Measurements from ENCODE around the gene EGR1.
"Not testable (repeated sequence)": the region's sequence is repeated elsewhere in the genome, so short reads cannot be mapped to it uniquely, and the experiment has no call there.

Gene EGR1

DNA sequence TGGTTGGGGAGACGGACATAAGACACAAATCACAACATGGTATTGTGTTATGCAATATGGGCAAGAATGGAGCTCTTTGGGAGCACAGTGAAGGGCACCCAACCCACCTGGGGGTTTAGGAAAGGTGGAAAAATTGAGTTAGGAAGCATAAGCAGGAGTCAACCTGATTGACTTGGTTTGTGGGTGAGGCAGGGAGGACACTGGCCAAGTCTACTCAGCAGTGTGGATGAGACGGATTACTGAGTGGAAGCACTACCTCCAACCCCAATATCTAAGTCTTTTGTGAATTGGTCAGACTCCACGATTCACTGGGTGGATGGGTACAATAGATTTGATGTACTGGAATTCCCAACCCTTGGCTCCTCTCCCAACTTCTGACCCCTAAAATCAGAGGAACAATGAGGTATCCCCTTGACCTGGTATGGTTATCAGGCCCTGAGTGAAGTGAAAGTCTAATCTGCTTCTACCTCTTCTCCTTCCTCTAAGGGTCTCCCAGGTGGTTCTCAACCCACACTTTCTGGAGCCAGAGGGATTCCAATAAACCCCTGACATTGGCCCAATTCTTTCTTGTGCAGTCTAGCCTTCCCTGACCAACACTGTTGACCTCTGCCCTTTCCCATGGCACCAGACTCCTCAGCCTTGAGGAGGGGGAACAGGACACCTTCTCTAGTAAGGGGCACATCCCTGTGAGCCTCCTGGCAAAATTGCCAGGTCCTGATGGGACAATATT, 5.2 kb downstream of the EGR1 start:
- DNase-seq: no peak

DNA sequence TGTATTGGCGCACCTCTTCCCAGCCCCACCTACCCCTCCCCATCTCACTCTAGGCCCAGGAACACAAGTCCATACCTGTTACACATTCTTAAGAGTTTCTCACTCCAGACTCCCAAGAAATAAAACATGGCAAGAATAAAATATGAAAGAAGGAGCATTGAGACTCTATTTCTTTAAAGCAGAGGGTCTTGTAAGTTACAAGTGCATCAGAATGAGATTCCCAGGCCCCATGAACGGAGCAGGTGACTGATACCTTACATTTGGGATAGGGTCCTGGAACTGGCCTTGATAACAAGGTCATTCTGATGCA, 5.7 kb downstream of the EGR1 start:
- no peak for DNase-seq

DNA sequence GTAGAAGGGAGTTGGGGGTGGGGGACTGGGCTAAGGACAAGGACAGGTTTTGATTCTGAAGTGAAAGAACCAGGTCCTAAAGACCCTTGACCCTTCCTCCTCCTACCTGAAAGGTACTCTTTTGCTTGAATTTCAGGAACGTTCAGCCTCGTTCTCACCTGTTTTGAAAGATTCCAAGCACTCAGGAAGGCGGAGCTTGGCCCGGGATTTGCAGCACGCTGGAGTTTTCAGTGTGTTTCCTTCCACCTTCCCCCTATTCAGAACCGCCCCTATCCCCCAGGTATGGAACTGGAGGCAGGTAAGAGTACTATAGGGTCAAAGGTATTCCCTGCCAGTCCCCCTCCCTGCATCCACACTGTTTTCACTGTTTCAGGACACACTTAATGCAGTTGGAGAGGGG, 7.1 kb downstream of the EGR1 start:
- DNase-seq: no peak

DNA sequence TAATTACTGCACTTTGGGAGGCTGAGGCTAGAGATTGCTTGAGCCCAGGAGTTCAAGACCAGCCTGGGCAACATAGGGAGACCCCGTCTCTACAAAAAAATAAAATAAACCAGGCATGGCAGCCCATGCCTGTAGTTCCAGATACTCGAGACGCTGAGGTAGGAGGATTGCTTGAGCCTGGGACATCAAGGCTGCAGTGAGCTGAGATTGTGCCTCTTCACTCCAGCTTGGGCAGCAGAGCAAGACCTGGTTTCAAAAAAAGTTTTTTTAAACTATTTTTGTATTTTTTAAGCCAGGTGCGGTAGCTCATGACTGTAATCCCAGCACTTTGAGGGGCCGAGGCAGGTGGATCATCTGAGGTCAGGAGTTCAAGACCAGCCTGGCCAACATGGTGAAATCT, 7.9 kb downstream of the EGR1 start:
- DNase-seq: not testable (repeated sequence)

DNA sequence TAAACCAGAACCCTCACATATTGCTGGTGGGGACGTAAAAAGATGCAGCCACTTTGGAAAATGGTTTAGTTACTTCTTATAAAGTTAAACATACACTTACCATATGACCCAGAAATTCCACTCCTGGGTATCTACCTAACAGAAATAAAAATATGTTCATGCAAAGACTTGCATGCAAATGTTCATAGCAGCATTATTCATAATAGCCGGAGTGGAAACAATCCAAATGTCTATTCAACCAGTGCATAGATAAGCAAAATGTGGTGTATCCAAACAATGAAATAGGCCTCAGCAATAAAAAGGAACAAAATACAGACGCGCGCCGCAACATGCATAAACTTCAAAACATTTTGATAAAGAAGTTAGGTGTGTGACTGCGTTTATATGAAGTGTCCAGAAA, 11.6 kb downstream of the EGR1 start:
- DNase-seq: no peak

DNA sequence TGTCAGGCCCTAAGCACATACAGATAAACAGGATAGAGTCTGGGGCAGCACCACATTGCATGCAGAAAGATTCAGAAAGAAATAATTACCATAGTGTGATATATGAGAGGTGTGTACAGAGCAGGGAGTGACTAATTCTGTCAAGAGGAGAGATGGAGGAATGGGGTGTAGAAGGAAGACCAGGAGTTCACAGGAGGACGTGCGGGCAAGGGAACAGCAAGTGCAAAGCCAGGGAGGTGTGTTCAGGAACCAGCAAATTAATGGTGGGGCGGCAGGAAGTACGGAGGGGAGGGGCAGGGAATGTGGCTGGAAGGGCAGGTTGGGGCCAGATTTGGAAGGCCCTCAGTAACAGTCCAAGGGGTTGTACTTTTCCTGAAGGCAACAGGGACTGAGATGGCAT, 17.4 kb downstream of the EGR1 start:
- no peak for DNase-seq

DNA sequence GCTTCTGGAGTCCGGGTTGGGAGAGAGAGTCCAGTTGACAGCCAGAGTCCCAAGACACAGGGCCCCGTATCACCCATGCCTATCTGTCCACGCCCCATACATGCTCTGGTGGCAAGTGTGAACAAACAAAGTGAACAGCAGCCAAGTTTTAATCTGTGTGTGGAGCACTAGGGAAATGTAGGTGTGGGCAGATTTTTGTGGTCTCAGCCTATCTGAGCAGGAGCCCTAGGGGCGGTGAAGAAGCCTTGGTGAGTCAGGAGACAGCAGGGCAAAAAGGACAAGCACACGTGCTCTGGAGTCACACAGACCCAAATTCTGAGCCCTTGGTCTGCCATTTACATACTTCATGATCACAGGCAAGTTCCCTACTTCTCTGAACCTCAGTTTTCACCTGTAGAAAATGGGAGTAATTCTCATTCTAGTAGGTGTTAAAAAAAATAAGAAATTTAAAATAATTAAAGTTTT, 23.2 kb downstream of the EGR1 start:
- no peak for DNase-seq

DNA sequence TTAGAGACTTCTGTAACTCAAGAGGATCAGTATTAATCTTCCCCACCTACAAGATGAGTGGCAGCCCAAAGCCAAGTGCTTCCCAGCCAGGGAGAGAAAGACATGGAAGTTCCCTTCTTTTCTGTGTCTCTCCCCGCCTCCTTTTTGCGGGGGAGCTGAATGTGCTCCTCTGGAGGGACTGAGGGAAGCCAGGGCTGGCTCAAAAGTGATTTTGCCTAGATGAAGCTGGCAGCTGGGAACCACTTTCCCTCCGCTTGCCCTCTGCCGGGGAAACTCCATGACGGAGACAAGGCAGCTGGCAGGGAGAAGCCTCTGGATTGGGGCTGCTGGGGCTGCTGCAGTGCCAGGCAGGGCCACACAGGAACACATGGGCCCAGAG, 24.4 kb downstream of the EGR1 start:
- no peak for DNase-seq

DNA sequence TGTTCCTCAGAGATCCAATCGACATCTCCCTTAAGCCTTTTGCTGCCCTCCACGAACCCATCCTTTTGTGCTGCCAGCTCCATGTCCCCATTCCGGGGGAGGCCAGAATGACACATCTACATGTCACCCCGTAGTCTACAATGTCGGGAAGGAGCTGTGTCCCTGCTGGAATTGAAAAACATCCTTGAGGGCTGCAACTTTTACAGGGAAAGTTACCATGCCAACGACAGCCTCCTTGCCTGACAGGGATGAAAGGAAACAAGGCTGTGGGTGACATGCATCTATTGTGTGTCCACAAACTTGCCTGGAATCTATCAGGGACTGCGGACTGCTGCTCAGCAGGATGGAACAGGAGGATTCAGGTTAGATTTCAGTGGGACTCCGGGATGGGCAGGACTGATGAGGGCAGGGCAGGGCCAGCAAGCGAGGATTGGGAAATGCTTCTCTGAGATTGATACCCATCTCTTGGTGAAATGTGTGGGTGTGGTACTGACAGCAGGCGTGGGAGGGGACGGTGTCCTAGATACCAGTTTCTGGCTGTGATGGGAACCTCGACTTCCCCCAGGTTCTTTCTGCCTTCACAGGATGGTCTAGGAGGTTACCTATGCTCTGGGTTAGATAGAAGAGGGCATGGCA, 25.5 kb downstream of the EGR1 start:
- DNase-seq: no peak

DNA sequence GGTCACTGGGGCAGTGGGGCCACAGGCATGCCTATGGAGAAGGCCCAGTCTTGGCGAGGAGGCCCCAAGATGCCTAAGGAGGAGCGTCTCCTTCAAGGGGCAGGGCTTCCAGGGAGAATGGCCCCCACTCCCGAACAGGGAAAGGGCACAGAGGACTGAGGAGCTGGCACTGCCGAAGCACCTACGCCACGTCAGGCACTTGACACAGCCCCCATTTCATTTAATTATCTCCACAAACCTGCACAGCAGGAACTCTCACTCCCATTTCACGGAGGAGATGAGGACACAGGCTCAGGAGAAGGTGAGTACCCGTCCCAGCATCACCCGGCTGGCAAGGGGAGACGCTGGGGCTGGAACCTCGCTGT, 26.0 kb downstream of the EGR1 start:
- DNase-seq: no peak

DNA sequence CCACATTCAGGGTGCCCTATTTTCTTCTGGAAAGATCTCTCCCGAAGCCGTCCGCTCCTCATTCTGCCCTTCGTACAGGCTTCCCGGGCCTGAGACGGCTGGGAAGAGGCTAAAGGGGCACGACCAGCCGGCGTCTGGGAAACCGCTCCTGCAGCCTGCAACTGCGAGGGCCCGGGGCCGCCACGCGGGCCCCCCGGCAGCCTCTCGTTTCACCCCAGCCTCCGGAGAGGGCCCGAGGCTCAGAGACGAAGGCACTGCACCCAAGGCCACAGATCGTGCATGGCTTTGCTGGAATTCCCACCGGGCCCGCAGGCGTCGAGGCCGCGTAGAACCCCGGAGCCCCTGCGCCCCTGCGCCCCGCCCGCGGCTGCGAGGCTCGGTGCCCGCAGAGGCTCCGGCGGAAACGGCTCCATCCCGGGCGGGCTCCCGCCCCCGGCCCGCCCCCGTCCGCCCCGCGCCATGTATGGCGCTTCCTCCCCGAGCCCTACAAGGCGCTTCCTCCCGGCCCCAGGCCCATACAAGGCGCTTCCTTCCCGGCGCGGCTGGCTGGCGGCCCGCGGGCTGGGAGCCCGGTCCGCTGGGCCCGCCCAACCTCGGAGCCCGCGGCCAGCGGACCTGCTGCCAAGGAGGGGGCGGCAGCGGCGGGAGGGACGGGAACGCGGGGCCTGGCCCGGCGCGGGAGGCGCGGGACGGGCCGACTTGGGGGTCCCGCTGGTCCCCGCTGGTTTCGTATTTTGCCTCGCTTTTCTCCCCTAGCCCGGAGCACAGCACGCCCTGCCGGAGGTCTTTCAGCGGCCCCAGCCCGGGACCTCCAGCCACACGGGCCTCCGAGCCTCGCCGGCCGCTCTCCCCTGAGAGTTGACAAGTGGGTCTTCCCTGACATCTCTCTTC, 26.6 kb downstream of the EGR1 start:
- peak; percentile 89 for DNase-seq

DNA sequence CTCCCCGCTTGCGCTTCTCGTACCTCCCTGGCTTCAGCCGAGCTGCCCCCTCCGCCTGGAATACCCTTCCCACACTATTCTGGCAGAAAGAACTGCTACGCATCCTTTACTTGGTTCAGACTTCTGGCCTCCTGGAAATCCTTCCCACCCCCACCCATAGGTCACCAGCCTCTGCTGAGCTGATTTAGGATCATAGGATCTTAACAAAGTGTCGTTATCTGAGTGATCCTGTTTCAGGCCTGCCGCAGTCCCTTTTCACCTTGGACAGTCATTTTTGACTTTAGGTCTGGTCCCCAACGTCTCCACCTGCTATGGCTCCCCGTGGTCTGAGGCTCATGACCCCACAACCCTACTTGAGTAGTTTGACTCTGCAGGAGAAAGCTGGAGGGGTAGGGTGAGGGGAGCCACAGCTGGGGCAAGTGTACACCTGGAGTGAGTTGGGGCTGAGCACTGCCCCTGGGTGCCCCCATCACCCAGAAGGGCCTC, 27.3 kb downstream of the EGR1 start:
- no peak for DNase-seq

DNA sequence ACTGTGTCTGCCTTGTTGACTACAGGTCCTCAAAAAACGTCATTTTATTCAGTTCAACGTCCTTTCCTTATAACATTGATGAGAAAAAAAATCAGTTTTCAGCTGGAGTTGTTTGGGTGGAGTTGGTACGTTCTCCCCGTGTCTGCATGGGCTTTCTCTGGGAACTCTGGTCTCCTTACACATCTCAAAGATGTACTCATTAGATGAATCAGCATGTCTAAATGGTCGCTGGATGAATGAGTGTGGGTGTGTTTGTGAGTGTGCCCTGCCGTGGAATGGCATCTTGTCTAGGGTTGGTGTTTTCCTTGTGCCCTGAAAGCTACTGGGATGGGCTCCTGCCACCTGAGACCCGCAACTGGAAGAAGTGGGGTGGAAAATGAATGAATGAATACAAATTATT, 30.1 kb downstream of the EGR1 start:
- DNase-seq: no peak

DNA sequence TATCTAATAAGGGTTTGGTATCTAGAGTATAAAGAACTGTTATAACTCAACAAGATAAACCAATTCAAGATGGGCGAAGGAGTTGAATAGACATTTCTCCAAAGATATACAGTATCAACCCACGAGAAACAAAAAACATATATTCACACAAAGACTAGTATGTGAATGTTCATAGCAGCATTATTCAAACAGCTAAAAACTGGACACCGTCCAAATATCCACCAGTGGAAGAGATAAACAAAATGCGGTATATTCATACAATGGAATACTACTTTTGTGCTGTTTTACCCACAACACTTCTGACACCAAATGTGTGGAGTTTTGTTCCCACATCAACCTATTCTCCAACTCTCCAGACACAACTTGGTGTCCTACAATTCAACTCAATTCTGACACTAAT, 33.1 kb downstream of the EGR1 start:
- no peak for DNase-seq

DNA sequence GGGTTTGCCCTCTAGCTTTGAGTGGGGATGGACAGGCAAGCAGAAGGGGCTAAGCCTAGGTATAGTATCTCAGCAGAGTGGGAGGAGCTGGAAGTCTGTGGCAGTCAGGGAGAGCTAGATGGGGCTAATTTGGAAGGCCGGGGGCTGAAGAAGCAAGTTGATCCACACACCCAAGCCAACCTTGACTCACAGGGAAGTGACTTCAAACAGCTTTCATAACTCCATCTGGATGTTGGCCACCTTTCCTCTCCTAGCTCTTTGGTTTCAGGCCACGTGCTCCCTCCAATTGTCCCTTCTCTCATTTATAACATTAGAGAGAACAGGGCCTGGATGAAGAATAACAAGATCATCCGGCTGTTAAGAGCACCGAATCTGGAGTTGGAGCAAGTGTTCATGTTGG, 36.8 kb downstream of the EGR1 start:
- no peak for DNase-seq

DNA sequence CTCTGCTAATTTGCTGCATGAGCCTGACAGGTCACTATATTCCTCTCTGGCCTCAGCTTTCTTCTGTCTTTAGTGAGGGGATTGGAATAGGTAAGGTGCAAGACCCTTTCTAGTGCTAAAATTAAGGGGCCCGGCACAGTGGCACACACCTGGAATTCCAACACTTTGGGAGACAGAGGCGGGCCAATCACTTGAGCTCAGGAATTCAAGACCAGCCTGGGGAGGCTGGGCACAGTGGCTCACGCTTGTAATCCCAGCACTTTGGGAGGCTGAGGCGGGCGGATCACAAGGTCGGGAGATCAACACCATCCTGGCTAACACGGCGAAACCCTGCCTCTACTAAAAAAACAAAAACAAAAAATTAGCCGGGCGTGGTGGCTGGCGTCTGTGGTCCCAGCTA, 37.2 kb downstream of the EGR1 start:
- no peak for DNase-seq

DNA sequence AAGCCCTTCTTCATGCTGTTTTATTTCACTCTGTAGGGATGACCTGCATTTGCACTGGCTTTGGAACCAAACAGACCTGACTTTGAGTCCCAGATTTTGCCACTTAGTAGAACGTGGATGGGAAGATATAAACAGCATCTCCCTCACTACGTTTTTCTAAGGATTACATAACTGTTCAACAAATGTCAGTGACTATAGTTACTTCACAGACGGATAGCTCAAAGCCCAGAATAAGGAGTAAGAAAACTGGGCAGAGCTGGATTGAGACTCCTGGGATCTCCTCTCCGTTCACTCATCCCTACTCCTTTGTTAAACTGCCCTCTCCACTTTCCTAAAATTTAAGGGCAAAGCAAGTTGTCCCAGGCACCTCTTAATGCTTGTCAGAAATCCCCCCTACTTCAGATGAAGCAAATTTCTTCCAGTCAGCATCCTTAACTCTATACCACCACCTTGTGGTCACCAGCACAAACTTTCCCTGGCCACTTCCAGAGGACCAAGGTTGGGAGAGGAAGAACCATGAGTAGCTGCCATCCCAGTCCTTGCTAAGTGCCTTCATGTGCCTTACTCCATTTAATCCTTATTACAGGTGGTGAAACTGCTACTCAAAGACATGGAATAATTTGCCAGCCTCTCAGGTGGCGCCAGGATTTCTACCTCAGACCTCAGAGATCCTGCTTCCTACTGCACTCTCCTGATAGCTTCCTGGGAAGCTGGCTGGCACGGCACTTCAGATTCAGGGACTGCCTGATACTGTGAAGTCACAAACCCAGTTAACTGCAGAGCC, 38.4 kb downstream of the EGR1 start:
- DNase-seq: peak; percentile 46

DNA sequence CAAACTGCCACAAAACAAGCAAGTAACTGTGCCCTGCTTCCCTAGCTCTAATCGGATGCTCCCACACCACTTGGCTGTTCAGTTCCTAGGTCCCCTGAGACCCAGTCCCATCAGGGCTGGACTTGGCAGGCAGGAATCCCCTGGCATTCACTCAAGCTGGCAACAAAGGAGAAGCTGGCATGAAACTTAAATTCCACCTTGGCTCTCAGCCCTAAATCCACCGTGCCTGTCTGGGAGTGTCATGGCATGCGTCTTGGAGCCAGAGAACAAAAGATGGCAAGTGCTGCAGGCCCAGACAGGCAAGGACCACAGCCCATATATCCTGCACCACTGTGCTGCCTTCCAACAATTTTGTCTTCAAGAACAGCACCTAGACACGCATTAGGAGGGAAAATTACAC, 39.5 kb downstream of the EGR1 start:
- no peak for DNase-seq

DNA sequence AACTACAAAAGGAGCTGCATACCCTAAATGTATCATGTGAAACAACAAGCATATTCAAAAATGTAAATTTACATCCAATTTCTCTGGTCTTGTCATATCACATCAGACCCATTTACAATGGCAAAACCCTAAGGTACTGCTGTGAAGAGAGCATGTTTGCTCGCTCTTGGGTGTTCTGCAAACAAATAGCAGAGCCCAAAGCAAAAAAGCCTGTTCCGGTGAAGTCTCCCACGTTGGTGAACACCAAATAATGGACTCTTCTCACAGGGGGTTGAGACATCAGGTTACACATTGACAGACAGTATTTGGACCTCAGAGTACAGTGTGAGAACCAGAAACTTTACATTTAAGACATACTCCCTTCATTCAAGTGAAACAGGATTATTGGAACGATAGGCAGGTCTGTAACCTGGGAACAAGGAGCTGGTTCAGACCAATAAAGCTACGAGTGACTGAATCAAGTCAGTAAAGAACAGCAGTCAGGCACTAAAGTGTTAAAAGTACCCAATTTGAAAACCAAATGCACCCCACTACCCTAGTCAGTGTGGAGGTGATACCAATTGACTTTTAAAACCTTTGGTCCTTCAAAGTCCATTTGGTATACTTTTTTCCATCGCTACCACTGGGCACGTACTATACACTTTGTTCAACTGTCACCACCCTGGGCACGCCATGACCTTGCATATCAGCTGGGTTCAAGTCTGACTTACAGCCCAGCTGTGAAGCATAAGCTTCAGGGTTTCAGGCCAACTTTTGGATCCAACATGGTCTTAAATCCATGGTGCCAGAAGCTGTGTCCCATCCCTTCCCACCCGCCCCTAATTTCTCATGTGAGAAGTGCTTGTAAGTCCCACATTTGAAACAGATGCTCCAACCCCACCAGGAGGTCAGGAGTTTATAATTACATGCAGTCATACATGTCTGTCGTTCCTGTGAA, 41.4 kb downstream of the EGR1 start:
- no peak for DNase-seq

DNA sequence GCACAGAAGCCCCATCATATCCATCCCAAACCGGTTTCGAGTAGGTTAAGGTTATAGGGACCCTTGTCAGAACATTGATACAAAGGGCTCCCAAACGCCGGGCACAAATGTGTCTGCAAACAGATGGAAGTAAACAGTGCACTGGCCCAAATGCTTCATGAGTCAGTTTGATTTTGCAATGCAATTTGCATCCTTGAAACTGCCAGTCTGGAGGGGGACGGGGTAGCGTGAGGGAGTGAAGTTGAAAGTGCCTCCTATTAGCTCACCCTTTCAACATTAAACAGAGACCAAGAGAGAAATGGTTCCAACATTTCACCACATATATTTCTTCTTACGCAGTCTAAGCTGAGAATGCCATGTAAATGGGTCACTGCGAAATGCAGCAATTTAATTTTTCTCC, 42.2 kb downstream of the EGR1 start:
- not testable (repeated sequence) for DNase-seq

DNA sequence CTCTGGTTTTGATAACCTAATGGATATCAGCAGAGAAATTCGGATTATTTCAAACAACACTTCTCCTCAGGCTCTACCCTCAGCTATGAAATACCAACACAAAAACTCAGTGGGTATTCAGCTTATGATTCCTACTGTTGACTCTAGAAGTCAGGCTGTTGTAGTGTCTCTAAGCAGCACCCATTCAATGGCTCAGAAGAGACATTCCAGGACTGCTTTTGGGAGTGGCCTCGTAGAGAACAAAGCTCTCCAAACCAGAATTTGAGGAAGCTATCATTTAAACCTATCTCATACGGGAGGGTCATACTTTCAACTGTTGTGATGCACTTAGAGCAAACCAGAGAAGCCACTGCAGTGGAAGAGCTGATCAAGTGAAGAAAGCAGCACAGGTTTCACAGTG, 43.7 kb downstream of the EGR1 start:
- no peak for DNase-seq

DNA sequence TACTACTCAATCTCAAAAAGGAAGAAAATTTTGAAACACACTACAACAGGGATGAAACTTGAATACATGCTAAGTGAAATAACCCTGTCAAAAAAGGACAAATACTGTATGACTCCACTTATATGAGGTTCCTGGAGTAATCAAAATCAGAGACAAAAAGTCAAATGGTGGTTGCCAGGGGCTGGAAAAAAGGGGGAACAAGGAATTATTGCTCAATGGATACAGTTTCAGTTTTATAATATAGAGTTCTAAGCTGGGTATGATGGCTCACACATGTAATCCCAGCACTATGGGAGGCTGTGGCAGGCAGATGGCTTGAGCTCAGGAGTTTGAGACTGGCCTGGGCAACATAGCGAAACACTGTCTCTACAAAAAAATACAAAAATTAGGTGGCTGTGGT, 48.7 kb downstream of the EGR1 start:
- no peak for DNase-seq
